Raji (cell line): ENCODE results near the gene CLEC4M.

Experiments
- POLR2A ChIP-seq: IDR thresholded peaks from 2 replicates; pipeline ENCODE4 v1.6.1; 2011; ENCODE audit warnings: low read depth, low read length, control low read depth; ENCODE audit not compliant: insufficient read depth

Gene CLEC4M

GRCh38 chr19:7756258-7756657 lies 6.8 kb upstream of the CLEC4M start:
- no peak for TF ChIP-seq POLR2A

GRCh38 chr19:7757358-7757757 lies 5.7 kb upstream of the CLEC4M start:
- no peak for TF ChIP-seq POLR2A

DNA sequence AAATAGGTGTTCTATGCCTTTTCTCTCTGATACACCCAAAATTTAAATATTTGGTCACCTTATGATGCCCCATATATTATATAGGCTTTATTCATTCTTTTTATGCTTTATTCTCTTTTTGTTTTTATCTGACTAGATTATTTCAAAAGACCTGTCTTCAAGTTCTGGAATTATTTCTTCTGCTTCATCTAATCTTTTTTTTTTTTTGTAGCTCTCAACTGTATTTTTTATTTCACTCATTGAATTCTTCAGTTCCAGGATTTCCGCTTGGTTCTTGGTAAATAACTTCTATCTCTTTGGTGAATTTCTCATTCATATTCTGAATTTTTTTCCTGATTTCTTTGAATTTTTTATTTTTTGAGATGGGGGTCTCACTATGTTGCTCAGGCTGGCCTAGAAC lies 3.9 kb upstream of the CLEC4M start:
- TF ChIP-seq POLR2A: no peak

GRCh38 chr19:7763696-7764095 lies 653 bp downstream of the CLEC4M start:
- TF ChIP-seq POLR2A: no peak

GRCh38 chr19:7766535-7766934 lies 3.5 kb downstream of the CLEC4M start:
- TF ChIP-seq POLR2A: no peak

DNA sequence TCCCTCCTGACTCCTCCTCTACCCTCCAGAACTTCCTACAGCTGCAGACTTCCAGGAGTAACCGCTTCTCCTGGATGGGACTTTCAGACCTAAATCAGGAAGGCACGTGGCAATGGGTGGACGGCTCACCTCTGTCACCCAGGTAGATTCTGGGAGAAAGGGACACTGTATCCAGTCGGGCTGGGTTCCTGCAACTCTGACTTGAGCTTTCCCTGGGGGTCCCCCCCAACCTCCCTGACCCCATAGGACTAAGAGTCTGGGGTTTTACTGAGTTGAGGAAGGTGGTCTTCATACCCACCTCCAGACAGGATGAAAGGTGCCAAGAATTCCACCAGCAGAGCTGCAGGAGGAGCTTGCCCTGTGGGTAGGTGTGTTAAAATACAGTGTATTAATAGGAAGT lies 4.4 kb downstream of the CLEC4M start:
- TF ChIP-seq POLR2A: no peak

DNA sequence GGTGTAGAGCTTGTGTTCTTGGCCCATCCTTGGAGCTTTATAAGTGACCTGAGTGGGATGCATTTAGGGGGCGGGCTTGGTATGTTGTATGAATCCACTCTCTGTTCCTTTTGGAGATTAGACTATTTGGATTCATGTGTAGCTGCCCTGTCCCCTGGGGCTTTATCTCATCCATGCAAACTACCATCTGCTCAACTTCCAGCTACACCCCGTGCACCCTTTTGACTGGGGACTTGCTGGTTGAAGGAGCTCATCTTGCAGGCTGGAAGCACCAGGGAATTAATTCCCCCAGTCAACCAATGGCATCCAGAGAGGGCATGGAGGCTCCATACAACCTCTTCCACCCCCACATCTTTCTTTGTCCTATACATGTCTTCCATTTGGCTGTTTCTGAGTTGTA lies 6.1 kb downstream of the CLEC4M start:
- TF ChIP-seq POLR2A: no peak

- TF ChIP-seq POLR2A: no peak
These were observed 8.0 kb downstream of the CLEC4M start for GRCh38 chr19:7771072-7771471.

GRCh38 chr19:7772752-7773291 lies 9.8 kb downstream of the CLEC4M start:
- no peak for TF ChIP-seq POLR2A

DNA sequence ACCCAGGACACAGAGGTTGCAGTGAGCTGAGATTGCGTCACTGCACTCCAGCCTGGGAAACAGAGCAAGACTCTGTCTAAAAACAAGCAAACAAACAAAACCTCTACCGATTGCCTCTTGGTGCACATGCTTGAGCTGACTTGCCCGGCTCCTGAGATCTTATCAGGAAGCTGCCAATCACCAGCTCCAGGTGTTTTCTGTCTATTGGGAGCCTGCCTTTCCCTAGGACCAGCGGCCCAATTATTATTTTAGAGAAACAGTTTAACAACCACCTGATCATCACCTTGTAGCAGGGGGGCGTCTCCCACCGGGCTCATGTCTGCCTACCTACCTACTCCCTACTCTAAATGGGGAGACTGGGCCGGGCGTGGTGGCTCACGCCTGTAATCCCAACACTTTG lies 10.8 kb downstream of the CLEC4M start:
- no peak for TF ChIP-seq POLR2A

DNA sequence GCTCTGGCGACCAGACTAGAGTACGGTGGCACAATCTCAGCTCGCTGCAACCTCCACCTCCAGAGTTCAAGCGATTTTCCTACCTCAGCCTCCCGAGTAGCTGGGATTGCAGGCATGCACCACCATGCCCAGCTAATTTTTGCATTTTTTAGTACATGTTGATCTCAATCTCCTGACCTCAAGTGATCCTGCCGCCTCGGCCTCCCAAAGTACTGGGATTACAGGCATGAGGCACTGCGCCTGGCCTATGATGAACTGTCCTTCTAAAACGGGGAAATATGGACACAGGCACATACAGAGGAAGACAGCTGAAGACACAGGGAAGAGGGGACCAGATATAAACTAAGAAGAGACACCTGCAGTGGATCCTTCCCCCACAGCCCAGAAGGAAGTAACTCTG lies 12.7 kb downstream of the CLEC4M start:
- TF ChIP-seq POLR2A: no peak

- no peak for TF ChIP-seq POLR2A
These were observed 15.0 kb downstream of the CLEC4M start for GRCh38 chr19:7778081-7778480.

DNA sequence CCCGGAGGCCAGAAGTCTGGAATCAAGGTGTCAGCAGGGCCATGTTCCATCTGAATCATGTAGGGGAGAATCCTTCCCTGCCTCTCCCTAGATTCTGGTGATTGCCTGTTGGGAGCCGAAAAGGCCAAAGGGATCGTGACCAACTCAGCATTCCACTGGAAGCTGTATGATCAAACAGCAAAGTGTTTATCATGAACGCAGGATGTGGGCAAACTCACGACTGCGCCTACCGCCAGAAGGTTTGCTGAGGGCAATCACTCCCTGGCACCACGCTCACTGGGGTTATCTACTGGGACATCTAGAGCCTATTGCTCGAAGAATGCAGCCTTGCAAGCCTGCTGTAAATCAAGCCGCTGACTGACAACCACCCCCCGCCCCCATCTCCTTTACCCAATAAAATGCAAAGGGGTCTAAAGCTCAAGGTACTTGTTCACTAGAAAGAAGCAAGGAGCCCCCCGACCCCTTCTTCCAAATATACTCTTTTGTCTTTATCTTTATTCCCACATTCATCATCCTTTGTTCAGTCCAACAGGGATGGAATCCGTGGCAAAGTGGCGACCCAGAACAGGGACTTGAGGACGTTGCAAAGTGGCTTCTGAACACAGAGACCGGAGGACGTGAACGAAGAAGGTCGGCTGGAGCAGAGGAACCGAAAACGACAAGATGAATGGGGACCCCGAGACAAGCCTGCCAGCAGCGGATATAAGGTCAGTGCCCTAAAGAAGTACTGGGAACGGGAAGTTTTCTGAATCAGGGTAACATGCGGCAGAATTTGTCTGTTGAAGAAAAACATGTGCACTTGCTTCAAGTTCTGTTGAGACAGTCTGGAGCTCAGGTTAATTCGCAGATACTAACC lies 16.8 kb downstream of the CLEC4M start:
- TF ChIP-seq POLR2A: no peak

DNA sequence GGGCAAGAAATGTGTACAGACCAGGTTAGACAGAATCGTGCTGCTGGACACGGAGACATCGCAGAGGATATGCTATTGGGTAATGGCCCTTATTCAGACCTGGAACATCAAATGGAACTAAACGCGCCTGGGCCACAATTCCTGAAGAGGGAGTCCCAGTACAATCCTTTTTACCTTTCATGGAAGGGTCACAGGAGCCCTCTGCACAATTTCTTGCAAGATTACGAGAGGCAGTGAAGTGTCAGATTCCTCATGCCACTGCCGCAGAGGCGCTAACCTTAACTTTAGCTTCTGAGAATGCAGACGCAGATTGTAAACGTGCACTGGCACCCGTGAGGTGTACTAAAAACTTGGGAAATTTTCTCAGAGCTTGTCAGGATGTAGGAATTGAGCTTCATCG lies 18.1 kb downstream of the CLEC4M start:
- TF ChIP-seq POLR2A: no peak

- no peak for TF ChIP-seq POLR2A
These were observed 21.0 kb downstream of the CLEC4M start for GRCh38 chr19:7783991-7784423.

DNA sequence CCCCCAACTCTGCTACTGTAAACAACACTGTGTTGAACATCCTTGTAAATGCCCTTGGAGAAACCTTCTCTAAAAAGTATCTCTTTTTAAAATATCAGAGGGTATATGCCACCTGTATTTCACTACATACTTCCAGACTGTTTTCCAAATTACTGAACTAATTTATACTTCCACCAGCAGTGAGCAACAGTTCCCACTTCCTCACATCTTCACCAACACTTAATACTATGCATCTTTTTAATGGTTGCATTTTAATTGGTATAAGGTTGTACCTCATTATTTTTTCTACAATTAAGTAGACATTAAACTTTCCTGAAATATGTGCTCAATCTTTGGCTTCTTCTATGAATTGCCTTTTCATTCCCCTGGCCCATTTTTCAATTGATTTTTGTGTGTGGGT lies 21.8 kb downstream of the CLEC4M start:
- no peak for TF ChIP-seq POLR2A

DNA sequence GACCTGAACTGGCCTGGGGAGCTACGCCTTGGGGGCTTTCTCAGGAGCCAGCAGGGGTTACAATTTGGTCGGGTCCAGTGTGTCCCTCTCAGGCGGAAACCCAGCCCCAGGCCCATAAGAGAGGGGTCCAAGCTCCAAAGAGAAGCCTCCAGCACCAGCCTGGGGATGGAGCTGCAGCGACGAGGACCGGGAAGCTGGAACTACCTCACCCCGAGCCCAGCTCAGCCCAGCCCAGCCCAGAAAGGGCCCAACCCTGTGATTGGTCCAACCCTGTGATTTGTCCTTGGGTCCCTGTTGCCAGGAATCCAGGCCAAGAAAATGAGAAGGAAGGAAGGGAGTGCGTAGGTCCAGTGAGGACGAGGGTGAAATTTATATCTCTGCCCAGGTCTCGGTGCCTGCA lies 24.1 kb downstream of the CLEC4M start:
- no peak for TF ChIP-seq POLR2A
